K562 (cell line): ENCODE measurements around the gene FAM193A. TPM values are rescaled to one million over a fixed set of nuclear protein-coding genes. Genes with fewer than 3 reads are reported as not detected.

Experiments used
- ATAC-seq: fragments of 200-7000 bp; cut with Tn5 transposase; 3 replicates; pipeline ENCODE4 v1.9.1; 2020; ENCODE audit warnings: moderate library complexity
- BruUV-seq: library from RNA; stranded (reverse); fragments of 400-500 nt; replicated peaks from 2 replicates; lab custom pipeline; 2021; lab: Mats Ljungman, UMichigan
- CTCF ChIA-PET: fragments of 300-600 bp; formaldehyde crosslinking; extraction: SDS; loops from one replicate; lab custom pipeline; 2021; ENCODE audit warnings: low intra/inter-chr PET ratio; lab: Yijun Ruan, JAX
- POLR2A ChIA-PET: fragments of 300-600, 350-650 bp; sonication (Branson Sonifier 250); formaldehyde crosslinking; extraction: SDS; loops from one replicate; lab custom pipeline; 2021; ENCODE audit warnings: antibody characterized with exemption, inconsistent platforms; lab: Yijun Ruan, JAX
- DNase-seq, 4 experiments: peaks; one replicate each; pipeline versions ENCODE4 v3.0.0 to v3.0.0-alpha.2; 2011 to 2018; ENCODE audit warnings: low spot score in 3 of 4, mixed read lengths in 3 of 4; ENCODE audit errors: extremely low read depth in 1 of 4
- FAIRE-seq: peaks from 2 replicates; lab custom pipeline; 2011; peaks lifted over from hg19 to GRCh38; lab: Jason Lieb, UNC
- H2AFZ ChIP-seq: 2 replicates; pipeline ENCODE4 v1.6.0; 2011; ENCODE audit warnings: low read depth, low read length, control low read depth, inconsistent platforms
- H3K27ac ChIP-seq: fragments of 200-600 bp; 3 replicates; pipeline ENCODE4 v1.8.0; 2011; ENCODE audit warnings: low read depth, mild to moderate bottlenecking, control low read depth, inconsistent platforms, low read length, moderate library complexity, mixed read lengths; ENCODE audit errors: extremely low read depth
- H3K27me3 ChIP-seq, 2 experiments: fragments of 300-600 bp in 1 of 2; 2 replicates in 1 of 2; 3 replicates in 1 of 2; pipeline versions ENCODE4 v1.6.0 to v1.8.0; 2011; ENCODE audit warnings: inconsistent platforms in 2 of 2, low read length in 2 of 2, mild to moderate bottlenecking in 1 of 2, mixed read lengths in 1 of 2, moderate library complexity in 1 of 2; ENCODE audit not compliant: control insufficient read depth in 2 of 2, insufficient read depth in 2 of 2
- H3K36me3 ChIP-seq: fragments of 300-600 bp; 3 replicates; pipeline ENCODE4 v1.8.0; 2011; ENCODE audit warnings: mild to moderate bottlenecking, low read length, inconsistent platforms; ENCODE audit not compliant: control insufficient read depth, insufficient read depth
- H3K4me1 ChIP-seq, 2 experiments: fragments of 200-600 bp in 1 of 2; replicated peaks in 1 of 2; 2 replicates in 1 of 2; 3 replicates in 1 of 2; pipeline versions ENCODE4 v1.5.1 to v1.8.0; 2011; ENCODE audit warnings: inconsistent platforms in 2 of 2, low read length in 2 of 2, mild to moderate bottlenecking in 1 of 2, mixed read lengths in 1 of 2, moderate library complexity in 1 of 2; ENCODE audit not compliant: control insufficient read depth in 2 of 2, insufficient read depth in 2 of 2
- H3K4me2 ChIP-seq: 2 replicates; pipeline ENCODE4 v1.6.1; 2011; ENCODE audit warnings: low read length, control low read depth, inconsistent platforms, mixed read lengths; ENCODE audit not compliant: insufficient read depth
- H3K4me3 ChIP-seq: fragments of 200-600 bp; sonication (generic), shearing (Covaris generic); 2 replicates; pipeline ENCODE4 v1.5.1; 2016; ENCODE audit warnings: control low read depth, inconsistent platforms
- H3K79me2 ChIP-seq: fragments of 200-600 bp; 3 replicates; pipeline ENCODE4 v1.8.0; 2011; ENCODE audit warnings: low read length, inconsistent platforms; ENCODE audit not compliant: control insufficient read depth, insufficient read depth
- H3K9ac ChIP-seq, 2 experiments: 2 replicates each; pipeline versions ENCODE4 v1.6.0 to v1.6.1; 2011; ENCODE audit warnings: low read depth in 2 of 2, low read length in 2 of 2, control low read depth in 1 of 2, inconsistent platforms in 1 of 2, mild to moderate bottlenecking in 1 of 2, mixed read lengths in 1 of 2; ENCODE audit not compliant: insufficient read depth in 1 of 2
- H3K9me1 ChIP-seq: one replicate; pipeline ENCODE4 v1.6.0; 2011; ENCODE audit warnings: inconsistent platforms, mild to moderate bottlenecking, low read length, moderate library complexity; ENCODE audit not compliant: control insufficient read depth, insufficient read depth
- H3K9me3 ChIP-seq: replicated peaks from 2 replicates; pipeline ENCODE4 v1.5.1; 2011; ENCODE audit warnings: low read depth, low read length, inconsistent platforms; ENCODE audit not compliant: control insufficient read depth, insufficient read depth
- H4K20me1 ChIP-seq: replicated peaks from 2 replicates; pipeline ENCODE4 v1.6.1; 2011; ENCODE audit warnings: low read length, inconsistent platforms, mixed read lengths; ENCODE audit not compliant: control insufficient read depth, insufficient read depth
- GABPB2 ChIP-seq: fragments of 250-450 bp; sonication (Bioruptor Pico); conservative IDR thresholded peaks from 2 replicates; pipeline ENCODE4 v1.5.1; 2021; ENCODE audit warnings: mild to moderate bottlenecking
- GTF2F1 ChIP-seq: IDR thresholded peaks from 2 replicates; pipeline ENCODE4 v1.6.1; 2011; ENCODE audit warnings: low read depth, low read length, improper control_type of control experiment
- HNRNPL ChIP-seq: fragments of 200-400 bp; formaldehyde crosslinking; IDR thresholded peaks from 2 replicates; pipeline ENCODE4 v1.6.1; 2017; ENCODE audit warnings: low read depth, mild to moderate bottlenecking, low read length
- NONO ChIP-seq, 2 experiments: fragments of 200-400 bp in 1 of 2; fragments of 450-650 bp in 1 of 2; formaldehyde crosslinking in 1 of 2; IDR thresholded peaks; 2 replicates each; pipeline ENCODE4 v1.6.1; 2017; ENCODE audit warnings: low read depth in 2 of 2, mild to moderate bottlenecking in 2 of 2, moderate library complexity in 2 of 2, low read length in 1 of 2
- NR2C1 ChIP-seq, 2 experiments: fragments of 450-650 bp; IDR thresholded peaks; 2 replicates each; pipeline ENCODE4 v1.6.1; 2017; ENCODE audit warnings: mild to moderate bottlenecking in 2 of 2, antibody characterized with exemption in 1 of 2, inconsistent platforms in 1 of 2, missing compliant biosample characterization in 1 of 2, missing genetic modification characterization in 1 of 2
- POLR2AphosphoS2 ChIP-seq: IDR thresholded peaks from 2 replicates; pipeline ENCODE4 v1.6.1; 2012; ENCODE audit warnings: low read length, improper control_type of control experiment
- SMARCA4 ChIP-seq: fragments of 450-650 bp; IDR thresholded peaks from 2 replicates; pipeline ENCODE4 v1.6.1; 2016
- TFAM ChIP-seq: fragments of 250-450 bp; sonication (Bioruptor Pico); conservative IDR thresholded peaks from 2 replicates; pipeline ENCODE4 v1.5.0; 2021; ENCODE audit warnings: mild to moderate bottlenecking, moderate library complexity
- ZNF668 ChIP-seq: fragments of 250-450 bp; sonication (Bioruptor Pico); IDR thresholded peaks from 2 replicates; pipeline ENCODE4 v1.8.0; 2022; ENCODE audit warnings: mild to moderate bottlenecking, inconsistent platforms
- WGBS: fragments of 100-300 bp; shearing (Covaris generic); methylation state at CpG from one replicate; pipeline ENCODE4 v1.1.6; 2016; ENCODE audit warnings: low coverage, mixed read lengths; ENCODE audit not compliant: insufficient coverage; ENCODE audit errors: missing lambda C conversion rate; 5-methylcytosine and 5-hydroxymethylcytosine counted together
- in situ Hi-C: fragments of 300-500 bp; cut with MboI; formaldehyde crosslinking; loops from 4 replicates; pipeline ENCODE4 v1.15.0; 2018; ENCODE audit warnings: inconsistent platforms, mixed read lengths
- intact Hi-C: fragments of 100-400 bp; cut with micrococcal nuclease; formaldehyde crosslinking; loops from 2 replicates; pipeline ENCODE4 v1.14.2; 2022
- polyA plus RNA-seq, 8 experiments: library from polyadenylated mRNA; depleted of rRNA in 4 of 8; stranded (reverse) in 5 of 8; unstranded in 3 of 8; fragments of >200 nt; fragmentation: Nextera tagmentation in 2 of 8; fragmentation: Illumina TruSeq in 1 of 8; extraction: Ambion mirVana in 2 of 8; extraction: Trizol in 1 of 8; gene quantifications; 2 replicates each; pipeline versions ENCODE4 v1.2.1 to v1.2.3, GENCODE V29; 2011 to 2014; ENCODE audit warnings: inconsistent platforms in 1 of 8, missing spikeins in 1 of 8
- total RNA-seq, 7 experiments: library from RNA; depleted of rRNA in 6 of 7; stranded (reverse); fragments of >200 nt in 6 of 7; fragmentation: Illumina TruSeq in 2 of 7; extraction: Trizol in 2 of 7; gene quantifications; 2 replicates each; pipeline versions ENCODE4 v1.2.1 to v1.2.3, GENCODE V29; 2011 to 2021; ENCODE audit warnings: low replicate concordance in 1 of 7
- TF ChIP-seq, protein P1 (sequence below): sonication (generic); formaldehyde crosslinking; IDR thresholded peaks from 2 replicates; pipeline ENCODE4 v1.5.0; 2020; ENCODE audit warnings: missing genetic modification reagents

FAM193A gene
- total and polyA plus RNA-seq, 9 of the 15 experiments (the other 6 are each of a cell fraction or from before 2014, with no cell fraction given) = 0.46 to 24.6 (median 9.6) TPM

DNA sequence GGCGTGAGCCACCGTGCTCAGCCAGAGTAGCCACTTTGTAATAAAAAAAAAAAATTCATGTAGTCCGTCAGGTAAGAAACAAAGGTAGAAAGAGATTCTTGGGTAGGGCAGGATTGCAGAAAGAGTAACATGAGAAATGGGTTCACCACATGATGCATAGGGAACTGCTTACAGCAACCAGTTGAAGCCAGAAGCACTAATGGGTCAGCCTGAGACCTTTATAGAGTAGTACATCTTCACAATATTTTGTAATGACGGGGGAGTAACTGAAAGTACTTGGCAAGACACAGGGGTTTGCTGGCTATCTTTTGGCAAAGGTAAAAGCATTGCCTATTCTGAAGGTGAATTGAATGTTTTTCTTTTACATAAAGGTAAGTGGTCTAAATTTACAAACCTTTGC, 29.1 kb downstream of the FAM193A start:
- Histone ChIP-seq H3K9me3 (no peaks in the 10 kb centered on the region), H3K9me1 (no peaks in the 10 kb centered on the region), H3K36me3 (peaks cover 9% of the 10 kb centered on the region; the same call in 2 of the 3 replicates), H3K9ac (no peak overlapping the region), H3K27ac (no peak overlapping the region), H4K20me1 (peaks cover 4% of the 10 kb centered on the region), H2AFZ (no peak overlapping the region), H3K4me1 (peaks cover 3 to 5% of the 10 kb centered on the region in 2 experiments; a peak in 3 of 5 replicates), H3K79me2 (peaks cover 86% of the 10 kb centered on the region), H3K27me3 (no peaks in the 10 kb centered on the region), H3K4me3 (no peak overlapping the region), H3K4me2 (no peak overlapping the region)
- no peak for DNase-seq
- no TSS peak for BruUV-seq
- CTCF ChIA-PET = no interaction called here
- TF ChIP-seq ZNF668 (CRISPR knock-in tag) (no peak), POLR2AphosphoS2 (no peak), HNRNPL (no peak), TFAM (CRISPR knock-in tag) (no peak), NONO (IDR thresholded peaks at IDR 0.05; ENCODE audit: low read depth in 2 of 2, low read length in 1 of 2) (no peak), GTF2F1 (no peak), NR2C1 (IDR thresholded peaks at IDR 0.05) (no peak), NR2C1 (tag; IDR thresholded peaks at IDR 0.05) (no peak), GABPB2 (CRISPR knock-in tag) (no peak), SMARCA4 (no peak)
- TF ChIP-seq, protein P1, sequence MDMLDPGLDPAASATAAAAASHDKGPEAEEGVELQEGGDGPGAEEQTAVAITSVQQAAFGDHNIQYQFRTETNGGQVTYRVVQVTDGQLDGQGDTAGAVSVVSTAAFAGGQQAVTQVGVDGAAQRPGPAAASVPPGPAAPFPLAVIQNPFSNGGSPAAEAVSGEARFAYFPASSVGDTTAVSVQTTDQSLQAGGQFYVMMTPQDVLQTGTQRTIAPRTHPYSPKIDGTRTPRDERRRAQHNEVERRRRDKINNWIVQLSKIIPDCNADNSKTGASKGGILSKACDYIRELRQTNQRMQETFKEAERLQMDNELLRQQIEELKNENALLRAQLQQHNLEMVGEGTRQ (CRISPR knock-in tag) = no peak
- no peak for ATAC-seq
- no peak for FAIRE-seq
- in situ Hi-C loops = no loop called here
- intact Hi-C loops = no loop called here
- POLR2A ChIA-PET = interaction anchor here (0.6 kb wide), 1 partner anchor 411 kb away, joined by 3 read pairs; no protein-coding TSS in a partner anchor
- WGBS = 94% methylated on average over 4 of the region's 4 CpGs
